Retinal pigment epithelial cell (primary cell): ENCODE data around the gene NPTX1.
A peak's percentile ranks its signal among the peaks of the same experiment; 100 is the strongest.
"Not testable (repeated sequence)": the region's sequence is repeated elsewhere in the genome, so short reads cannot be mapped to it uniquely, and the experiment has no call there.

Source experiments
- DNase-seq: peaks from one replicate; pipeline ENCODE4 v3.0.0-alpha.2; 2010; ENCODE audit warnings: low read depth
- H3K4me3 ChIP-seq: 2 replicates; pipeline ENCODE4 v1.5.1; 2011; ENCODE audit warnings: mild to moderate bottlenecking, low read length, control low read depth, moderate library complexity
- TF ChIP-seq, protein P1 (sequence below): conservative IDR thresholded peaks from 2 replicates; pipeline ENCODE4 v1.5.1; 2011; ENCODE audit warnings: low read depth, low read length, control low read depth, inconsistent platforms

NPTX1 gene

DNA sequence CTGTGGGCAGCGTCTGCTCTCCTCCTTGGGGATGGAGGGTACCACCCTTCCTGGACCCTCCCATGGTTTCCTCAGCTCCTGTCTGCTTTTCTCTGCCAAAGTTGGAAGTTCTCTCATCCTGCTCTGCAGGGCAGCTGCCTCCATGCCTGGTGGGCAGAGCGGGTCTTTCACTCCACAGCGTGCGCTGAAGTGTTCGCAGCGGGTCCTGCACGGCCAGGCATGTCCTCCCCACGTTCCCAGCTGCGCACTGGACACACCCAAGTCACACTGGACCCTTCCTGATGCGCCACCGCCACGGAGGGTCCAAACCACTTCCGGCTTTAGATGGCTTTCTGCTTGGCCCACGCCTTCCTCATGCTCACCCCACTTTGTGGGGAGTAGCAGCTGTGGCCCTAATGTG lies 33.7 kb upstream of the NPTX1 start:
- H3K4me3 ChIP-seq = no peak overlapping the region
- DNase-seq = no peak
- TF ChIP-seq, protein P1, sequence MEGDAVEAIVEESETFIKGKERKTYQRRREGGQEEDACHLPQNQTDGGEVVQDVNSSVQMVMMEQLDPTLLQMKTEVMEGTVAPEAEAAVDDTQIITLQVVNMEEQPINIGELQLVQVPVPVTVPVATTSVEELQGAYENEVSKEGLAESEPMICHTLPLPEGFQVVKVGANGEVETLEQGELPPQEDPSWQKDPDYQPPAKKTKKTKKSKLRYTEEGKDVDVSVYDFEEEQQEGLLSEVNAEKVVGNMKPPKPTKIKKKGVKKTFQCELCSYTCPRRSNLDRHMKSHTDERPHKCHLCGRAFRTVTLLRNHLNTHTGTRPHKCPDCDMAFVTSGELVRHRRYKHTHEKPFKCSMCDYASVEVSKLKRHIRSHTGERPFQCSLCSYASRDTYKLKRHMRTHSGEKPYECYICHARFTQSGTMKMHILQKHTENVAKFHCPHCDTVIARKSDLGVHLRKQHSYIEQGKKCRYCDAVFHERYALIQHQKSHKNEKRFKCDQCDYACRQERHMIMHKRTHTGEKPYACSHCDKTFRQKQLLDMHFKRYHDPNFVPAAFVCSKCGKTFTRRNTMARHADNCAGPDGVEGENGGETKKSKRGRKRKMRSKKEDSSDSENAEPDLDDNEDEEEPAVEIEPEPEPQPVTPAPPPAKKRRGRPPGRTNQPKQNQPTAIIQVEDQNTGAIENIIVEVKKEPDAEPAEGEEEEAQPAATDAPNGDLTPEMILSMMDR = no peak

- no peak for DNase-seq
- no peak overlapping the region for H3K4me3 ChIP-seq
- TF ChIP-seq, protein P1 = no peak
Measured at GRCh38 chr17:80509311-80509710, 32.9 kb upstream of the NPTX1 start.

DNA sequence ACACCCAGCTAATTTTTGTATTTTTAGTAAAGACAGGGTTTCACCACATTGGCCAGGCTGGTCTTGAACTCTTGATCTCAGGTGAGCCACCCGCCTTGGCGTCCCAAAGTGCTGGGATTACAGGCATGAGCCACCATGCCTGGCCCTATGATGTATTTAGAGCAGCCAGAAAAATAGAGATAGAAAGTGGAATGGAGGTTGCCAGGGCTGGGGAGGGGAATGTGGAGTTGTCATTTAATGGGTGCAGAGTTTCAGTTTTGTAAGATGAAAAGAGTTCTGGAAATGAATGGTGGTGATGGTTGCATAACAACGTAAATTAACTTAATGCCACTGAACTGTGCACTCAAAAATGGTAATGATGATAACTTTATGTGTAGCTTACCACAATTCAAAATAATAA lies 31.6 kb upstream of the NPTX1 start:
- DNase-seq = no peak
- no peak overlapping the region for H3K4me3 ChIP-seq
- TF ChIP-seq, protein P1 = no peak

DNA sequence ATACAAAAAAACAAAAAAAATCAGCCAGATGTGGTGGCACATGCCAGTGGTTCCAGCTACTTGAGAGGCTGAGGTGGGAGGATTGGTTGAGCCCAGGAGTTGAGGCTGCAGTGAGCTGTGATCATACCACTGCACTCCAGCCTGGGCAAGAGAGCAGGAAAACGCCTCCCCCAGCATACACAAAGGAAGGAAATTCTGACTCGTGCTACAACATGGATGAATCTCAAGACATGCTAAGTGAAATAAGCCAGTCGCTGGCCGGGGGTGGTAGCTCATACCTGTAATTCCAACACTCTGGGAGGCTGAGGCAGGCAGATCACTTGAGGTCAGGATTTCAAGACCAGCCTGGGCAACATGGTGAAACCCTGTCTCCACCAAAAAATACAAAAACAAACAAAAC lies 30.8 kb upstream of the NPTX1 start:
- DNase-seq, H3K4me3 ChIP-seq: not testable (repeated sequence)

GRCh38 chr17:80504686-80505413 lies 28.4 kb upstream of the NPTX1 start:
- no peak for DNase-seq
- TF ChIP-seq, protein P1 = peak; percentile 6
- no peak overlapping the region for H3K4me3 ChIP-seq

GRCh38 chr17:80503921-80504320 lies 27.5 kb upstream of the NPTX1 start:
- no peak for DNase-seq
- TF ChIP-seq, protein P1 = no peak
- no peak overlapping the region for H3K4me3 ChIP-seq

DNA sequence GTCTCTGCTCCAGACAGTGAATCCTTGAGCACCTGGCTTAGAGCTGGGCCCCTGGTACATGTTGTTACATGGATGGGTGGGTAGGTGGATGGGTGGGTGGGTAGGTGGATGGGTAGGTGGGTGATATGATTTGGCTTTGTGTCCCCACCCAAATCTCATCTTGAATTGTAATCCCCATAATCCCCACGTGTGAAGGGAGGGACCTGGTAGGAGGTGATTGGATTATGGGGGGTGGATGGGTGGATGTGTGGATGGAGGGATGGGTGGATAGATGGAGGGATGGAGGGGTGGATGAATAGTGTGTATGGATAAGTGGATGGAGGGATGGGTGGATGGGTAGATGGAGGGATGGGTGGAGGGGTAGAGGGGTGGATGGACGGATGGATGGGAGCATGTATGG lies 26.6 kb upstream of the NPTX1 start:
- TF ChIP-seq, protein P1 = no peak
- no peak overlapping the region for H3K4me3 ChIP-seq
- no peak for DNase-seq

DNA sequence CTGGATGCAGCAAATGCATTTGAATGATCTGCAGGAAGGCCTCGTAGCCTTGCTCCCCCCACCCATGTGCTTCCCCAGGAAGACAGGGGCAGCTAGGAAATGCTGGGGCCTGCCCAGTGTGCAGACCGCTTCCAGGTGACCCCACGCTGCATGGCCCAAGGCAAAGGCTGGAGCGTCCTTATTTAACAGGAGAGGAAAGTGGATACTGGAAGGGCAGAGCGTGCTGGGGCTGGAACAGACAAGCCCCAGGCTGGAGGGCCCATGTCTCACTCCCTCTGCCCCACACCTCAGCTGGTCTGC lies 26.1 kb upstream of the NPTX1 start:
- no peak for DNase-seq
- TF ChIP-seq, protein P1 = no peak
- H3K4me3 ChIP-seq = no peak overlapping the region
